ENCODE measurements around the gene CTRB1.
"Not testable (repeated sequence)": the region's sequence is repeated elsewhere in the genome, so short reads cannot be mapped to it uniquely, and the experiment has no call there.

The CTRB1 gene

GRCh38 chr16:75204410-75204758 is 14.4 kb upstream of the CTRB1 start:
- no peak for DNase-seq (ENCODE audit: low read depth)

- DNase-seq (ENCODE audit: low read depth): not testable (repeated sequence)
These were observed 13.9 kb upstream of the CTRB1 start for GRCh38 chr16:75204905-75205304.

- not testable (repeated sequence) for DNase-seq (ENCODE audit: low read depth)
These were observed 13.3 kb upstream of the CTRB1 start for GRCh38 chr16:75205438-75205837.

- not testable (repeated sequence) for DNase-seq (ENCODE audit: low read depth)
These were observed 12.6 kb upstream of the CTRB1 start for GRCh38 chr16:75205961-75206748.

- DNase-seq (ENCODE audit: low read depth): no peak
These were observed 11.9 kb upstream of the CTRB1 start, which contains the start of gene CTRB2 for GRCh38 chr16:75206749-75207451. Gene CTRB2, minus strand, starts transcription at chr16:75207161. Its CDS starts 20 bp downstream, at chr16:75207141.

- no peak for DNase-seq (ENCODE audit: low read depth)
These were observed 11.0 kb upstream of the CTRB1 start for GRCh38 chr16:75207831-75208230.

GRCh38 chr16:75208242-75208825 is 10.5 kb upstream of the CTRB1 start:
- no peak for DNase-seq (ENCODE audit: low read depth)

GRCh38 chr16:75208861-75209505 is 9.8 kb upstream of the CTRB1 start:
- DNase-seq (ENCODE audit: low read depth): no peak

- not testable (repeated sequence) for DNase-seq (ENCODE audit: low read depth)
These were observed 9.3 kb upstream of the CTRB1 start for GRCh38 chr16:75209514-75209913.

GRCh38 chr16:75209944-75210343 is 8.8 kb upstream of the CTRB1 start:
- DNase-seq (ENCODE audit: low read depth): no peak

GRCh38 chr16:75211286-75211685 is 7.5 kb upstream of the CTRB1 start:
- not testable (repeated sequence) for DNase-seq (ENCODE audit: low read depth)

- no peak for DNase-seq (ENCODE audit: low read depth)
These were observed 2.7 kb upstream of the CTRB1 start for GRCh38 chr16:75216127-75216526.

GRCh38 chr16:75216576-75216975 is 2.2 kb upstream of the CTRB1 start:
- no peak for DNase-seq (ENCODE audit: low read depth)

GRCh38 chr16:75217389-75217851 is 1.4 kb upstream of the CTRB1 start:
- no peak for DNase-seq (ENCODE audit: low read depth)

- DNase-seq (ENCODE audit: low read depth): no peak
These were observed 300 bp downstream of the CTRB1 start for GRCh38 chr16:75219088-75219487.

- no peak for DNase-seq (ENCODE audit: low read depth)
These were observed 1.1 kb downstream of the CTRB1 start for GRCh38 chr16:75219838-75220237.

- no peak for DNase-seq (ENCODE audit: low read depth)
These were observed 3.5 kb downstream of the CTRB1 start for GRCh38 chr16:75222271-75222783.

- DNase-seq (ENCODE audit: low read depth): not testable (repeated sequence)
These were observed 4.3 kb downstream of the CTRB1 start for GRCh38 chr16:75223129-75223528.

- no peak for DNase-seq (ENCODE audit: low read depth)
These were observed 5.7 kb downstream of the CTRB1 start for GRCh38 chr16:75224306-75225082.

GRCh38 chr16:75225092-75225491 is 6.3 kb downstream of the CTRB1 start:
- no peak for DNase-seq (ENCODE audit: low read depth)

Data from activated gamma-delta T cell treated with anti-CD3 and anti-CD28 coated beads, Interleukin-2, amount 50 U/mL, for 16 hours (primary cell).